Activated gamma-delta T cell treated with Interleukin-2 at 50 U/mL for 16 hours (primary cell): ENCODE measurements around the gene EFHD2.
"Not testable (repeated sequence)": the region's sequence is repeated elsewhere in the genome, so short reads cannot be mapped to it uniquely, and the experiment has no call there.

Source experiments
- DNase-seq: peaks from one replicate; pipeline ENCODE4 v3.0.0-alpha.2; 2020

EFHD2 gene, protein sequence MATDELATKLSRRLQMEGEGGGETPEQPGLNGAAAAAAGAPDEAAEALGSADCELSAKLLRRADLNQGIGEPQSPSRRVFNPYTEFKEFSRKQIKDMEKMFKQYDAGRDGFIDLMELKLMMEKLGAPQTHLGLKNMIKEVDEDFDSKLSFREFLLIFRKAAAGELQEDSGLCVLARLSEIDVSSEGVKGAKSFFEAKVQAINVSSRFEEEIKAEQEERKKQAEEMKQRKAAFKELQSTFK

DNA sequence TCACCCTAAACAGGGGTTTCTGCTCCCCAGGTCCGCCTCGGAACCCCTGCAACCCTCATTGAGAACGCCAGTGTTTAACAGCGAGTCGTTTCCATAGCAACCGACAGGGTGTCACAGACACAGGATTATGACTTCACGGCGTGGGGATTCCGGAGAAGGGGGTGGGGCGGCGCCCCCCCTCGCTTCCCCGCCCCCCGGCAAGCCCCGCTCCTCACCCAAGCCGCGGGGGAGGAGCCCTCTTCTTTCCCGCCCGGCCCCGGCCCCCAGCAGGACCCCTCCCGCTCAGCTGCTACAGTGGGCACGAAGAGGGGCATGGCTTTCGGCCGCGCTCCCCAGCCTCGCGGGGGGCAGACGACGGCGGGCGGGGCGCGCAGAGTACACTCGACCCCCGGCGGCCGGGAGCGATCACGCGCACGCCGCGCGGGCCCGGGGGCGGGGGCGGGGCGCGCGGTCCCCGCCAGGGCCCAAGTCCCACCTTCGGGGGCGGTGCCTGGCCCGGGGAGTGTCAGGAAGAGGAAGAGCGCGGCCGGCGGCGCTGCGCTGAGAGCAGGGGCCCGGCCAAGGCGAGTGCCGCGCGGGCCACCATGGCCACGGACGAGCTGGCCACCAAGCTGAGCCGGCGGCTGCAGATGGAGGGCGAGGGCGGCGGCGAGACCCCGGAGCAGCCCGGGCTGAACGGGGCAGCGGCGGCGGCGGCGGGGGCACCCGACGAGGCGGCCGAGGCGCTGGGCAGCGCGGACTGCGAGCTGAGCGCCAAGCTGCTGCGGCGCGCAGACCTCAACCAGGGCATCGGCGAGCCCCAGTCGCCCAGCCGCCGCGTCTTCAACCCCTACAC is at the start of gene EFHD2:
TSS of gene EFHD2 (plus strand) at position 501 of the 835 bp plus-strand sequence. CDS start at position 585, 84 bp downstream.
- DNase-seq = peak; percentile 77

DNA sequence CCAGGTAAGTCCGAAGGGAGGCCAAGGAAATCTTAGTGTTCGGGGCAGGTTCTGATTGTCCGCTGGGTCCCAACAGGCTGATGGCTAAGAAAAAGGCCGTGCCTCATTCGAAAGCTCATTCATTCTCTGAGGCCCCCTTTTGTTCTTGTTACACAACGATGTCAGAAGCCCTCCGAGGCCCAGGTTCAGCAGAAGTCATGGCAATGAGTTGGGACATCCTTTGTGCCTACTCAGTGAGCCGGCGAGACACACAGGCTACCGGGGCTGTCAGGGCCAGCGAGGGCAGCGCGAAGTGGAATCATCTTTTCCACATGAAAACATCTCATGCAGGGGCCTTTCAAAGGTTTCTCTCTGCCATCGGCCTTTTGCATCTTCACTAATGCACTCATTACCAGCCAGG is 49.0 kb upstream of the EFHD2 start:
- DNase-seq = no peak

DNA sequence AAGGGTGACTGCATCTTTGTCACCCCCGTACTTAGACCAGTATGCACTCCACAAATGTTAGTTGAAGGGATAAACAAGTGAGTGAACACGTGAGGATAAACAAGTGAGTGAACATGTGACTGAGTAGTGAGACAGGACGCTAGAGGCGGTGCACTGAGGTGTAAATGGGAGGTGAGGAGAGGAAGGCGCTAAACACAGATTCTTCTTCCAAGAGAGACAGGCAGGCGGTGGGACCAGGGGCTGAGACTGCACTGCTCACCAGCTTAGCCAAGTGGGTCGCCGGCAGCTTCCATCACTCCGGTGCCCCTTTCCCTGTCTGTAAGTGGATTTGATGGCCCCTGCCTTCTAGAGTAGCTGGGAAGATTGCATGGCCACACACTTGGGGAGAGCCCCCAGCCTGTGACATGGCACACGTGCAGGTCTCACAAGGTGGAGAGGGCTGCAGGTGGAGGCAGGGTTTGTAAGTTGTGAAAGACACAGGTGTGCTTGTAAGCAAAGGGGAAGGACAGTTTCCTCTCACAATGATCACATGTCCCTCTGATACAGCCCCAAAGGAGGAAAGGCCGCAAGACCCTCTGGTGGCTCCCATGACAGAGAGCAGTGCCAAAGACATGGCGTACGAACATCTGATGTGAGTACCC is 47.5 kb upstream of the EFHD2 start:
- no peak for DNase-seq

DNA sequence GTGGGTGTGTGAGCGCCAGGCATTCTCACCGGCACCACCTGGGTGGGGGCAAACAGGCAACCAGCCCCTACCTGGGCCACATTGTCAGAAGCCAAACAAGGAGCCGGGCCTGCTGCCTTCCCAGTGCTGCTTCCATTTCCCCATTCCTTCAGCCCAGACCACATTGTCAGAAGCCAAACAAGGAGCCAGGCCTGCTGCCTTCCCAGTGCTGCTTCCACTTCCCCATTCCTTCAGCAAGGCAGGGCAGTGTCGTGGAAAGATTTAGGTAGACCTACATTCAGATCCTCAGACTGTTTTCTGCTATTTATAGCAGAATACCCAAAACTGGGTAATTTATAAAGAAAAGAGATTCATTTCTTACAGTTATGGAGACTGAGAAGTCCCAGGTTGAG is 47.0 kb upstream of the EFHD2 start:
- DNase-seq = no peak

DNA sequence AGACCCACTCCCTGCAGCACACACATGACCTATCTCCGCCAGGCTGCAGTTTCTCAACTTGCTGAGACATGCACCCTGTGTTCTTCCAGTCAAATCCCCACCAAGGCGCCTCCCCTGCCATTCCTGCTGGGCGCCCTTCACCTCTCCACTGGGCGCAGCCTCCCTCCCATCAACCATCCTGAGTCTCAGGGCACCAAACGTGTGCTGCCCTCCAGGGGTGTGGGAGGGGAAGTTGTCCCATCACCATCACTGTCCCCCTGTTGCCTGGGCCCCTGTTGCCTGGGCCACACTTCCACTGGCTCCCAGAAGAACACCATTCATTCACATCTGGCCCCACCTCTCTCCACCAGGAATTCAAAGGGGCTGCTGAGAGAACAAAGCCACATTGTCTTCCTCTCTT is 44.9 kb upstream of the EFHD2 start:
- no peak for DNase-seq

DNA sequence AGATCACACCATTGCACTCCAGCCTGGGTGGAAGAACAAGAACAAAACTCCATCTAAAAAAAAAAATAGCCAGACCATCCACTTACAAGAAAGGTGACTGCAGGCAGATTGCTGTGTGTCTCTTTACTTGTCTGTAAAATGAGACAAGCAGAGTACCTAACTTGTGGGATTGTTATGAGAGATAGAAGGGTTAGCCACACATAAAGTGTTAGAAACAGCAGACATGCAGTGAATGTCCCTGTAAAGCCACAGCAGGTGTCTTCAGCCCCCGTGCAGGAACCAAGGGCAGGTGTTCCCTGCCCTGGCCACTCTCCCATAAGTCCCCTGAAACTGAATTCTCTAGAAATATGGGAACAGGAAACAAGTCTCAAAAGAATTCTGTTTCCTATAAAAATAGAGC is 40.8 kb upstream of the EFHD2 start:
- DNase-seq = no peak

DNA sequence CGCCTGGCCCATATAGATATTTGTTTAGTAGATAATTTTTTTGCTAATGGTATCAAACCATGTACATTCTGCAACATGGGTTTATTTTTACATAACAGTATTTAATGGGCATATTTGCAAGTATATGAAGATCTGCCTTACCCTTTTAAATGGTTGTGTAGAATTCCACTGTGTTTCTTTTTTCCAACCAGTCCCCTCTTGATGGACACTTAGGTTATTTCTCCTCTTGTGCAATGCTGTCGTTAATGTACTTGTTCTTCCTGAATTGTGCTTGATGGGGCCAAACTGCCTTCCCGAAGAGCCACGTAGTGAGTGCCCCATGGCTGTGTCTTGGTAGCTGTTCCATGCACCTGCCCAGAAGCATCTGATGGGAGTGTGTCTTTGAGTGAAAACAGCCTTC is 39.4 kb upstream of the EFHD2 start:
- DNase-seq = no peak

DNA sequence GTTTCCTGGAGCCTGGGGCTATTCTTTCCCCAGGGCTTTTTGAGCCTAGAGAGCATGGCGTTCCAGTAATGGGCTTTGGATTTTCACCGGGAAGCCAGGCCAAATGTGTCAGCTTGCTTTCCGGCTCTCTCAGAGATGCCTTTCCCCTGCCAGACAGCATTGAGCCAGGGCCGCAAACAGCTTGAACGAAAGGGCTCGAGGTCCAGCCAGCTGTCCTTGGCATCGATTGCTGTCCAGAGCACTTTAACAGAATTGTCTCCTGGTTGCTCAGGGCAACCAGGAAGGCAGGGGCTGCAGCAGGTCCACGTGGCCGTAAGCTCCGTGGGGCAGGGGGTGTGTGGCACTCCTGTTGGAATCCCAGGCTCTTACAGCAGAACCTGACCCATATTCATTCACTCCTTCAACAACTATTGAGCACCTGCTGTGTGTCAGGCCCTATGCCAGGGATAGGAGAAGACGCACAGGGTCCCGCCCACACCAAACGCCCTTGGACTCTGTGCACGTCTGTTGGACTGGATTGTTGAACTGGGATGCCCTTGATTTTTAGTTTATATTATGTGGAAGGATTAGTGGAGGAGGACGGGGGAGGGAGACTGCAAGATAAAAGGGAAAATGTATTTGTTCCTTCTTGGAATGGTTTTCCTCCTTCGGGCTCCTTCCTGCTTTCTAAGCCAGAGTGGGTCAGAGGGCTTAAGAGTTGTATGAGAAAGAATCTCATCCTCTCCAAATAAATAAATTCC is 38.7 kb upstream of the EFHD2 start:
- DNase-seq = no peak

DNA sequence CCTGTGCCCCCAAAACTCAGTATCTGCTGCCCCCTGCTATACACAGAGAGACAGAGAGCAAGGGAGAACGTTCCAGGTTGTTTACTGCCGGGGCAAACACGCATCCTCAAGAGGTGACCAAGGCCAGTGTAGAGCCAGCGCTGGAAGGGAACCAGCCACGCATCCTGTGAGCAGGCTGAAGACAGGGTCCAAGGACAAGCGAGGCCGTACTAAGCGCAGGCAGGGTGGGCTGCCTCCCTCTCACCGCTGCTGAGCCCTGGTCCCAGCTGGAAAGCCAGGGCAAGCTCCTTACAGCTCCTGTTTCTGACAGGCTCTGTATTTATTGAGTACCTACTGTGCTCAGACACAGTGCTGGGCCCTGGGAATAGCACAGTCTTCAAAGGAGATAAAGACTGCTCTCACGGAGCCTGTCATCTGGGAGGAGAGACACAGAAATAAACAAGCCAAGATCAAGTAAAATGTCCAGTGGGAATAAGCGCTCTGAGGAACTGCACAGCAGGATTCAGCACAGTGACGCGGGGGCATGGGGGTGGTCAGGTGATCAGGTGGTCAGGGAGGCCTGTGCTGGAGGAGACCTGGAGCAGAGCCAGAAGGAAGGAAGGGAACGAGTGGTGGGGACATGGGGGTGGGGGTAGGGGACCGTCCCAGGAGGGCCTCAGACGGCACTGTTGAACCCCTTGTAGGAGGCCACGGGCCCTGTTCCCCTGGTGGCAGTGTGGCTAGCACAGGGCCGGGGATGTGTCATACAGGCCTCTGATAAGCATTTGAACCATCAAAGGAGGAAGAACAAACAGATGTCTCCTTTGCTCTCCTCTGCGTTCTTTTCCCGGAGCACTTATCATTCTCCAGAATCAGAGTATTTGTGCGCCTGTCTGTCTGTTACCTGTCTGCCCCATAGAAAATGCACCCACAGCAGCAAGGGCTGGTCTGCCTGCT is 37.8 kb upstream of the EFHD2 start:
- no peak for DNase-seq

DNA sequence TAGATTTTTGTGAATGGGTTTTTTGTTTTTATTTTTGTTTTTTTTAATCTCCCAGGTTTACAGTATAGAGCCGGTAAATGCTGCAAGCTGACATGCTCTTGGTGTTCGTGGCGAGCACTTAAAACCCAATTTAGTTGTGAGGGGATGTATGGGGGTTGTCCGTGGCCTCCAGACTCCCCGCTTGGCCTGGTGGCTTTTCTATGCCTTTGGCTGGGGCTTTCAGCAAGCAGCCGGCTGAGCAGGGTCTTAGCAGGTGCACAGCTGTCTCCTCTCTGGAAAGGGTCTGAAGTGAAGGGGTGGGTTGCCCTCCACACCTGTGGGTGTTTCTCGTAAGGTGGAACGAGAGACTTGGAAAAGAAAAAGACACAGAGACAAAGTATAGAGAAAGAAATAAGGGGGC is 31.0 kb upstream of the EFHD2 start:
- no peak for DNase-seq

DNA sequence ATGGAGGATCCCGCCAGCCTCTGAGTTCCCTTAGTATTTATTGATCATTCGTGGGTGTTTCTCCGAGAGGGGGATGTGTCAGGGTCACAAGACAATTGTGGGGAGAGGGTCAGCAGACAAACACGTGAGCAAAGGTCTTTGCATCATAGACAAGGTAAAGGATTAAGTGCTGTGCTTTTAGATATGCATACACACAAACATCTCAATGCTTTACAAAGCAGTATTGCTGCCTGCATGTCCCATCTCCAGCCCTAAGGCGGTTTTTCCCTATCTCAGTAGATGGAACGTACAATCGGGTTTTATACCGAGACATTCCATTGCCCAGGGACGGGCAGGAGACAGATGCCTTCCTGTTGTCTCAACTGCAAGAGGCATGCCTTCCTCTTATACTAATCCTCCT is 30.5 kb upstream of the EFHD2 start:
- not testable (repeated sequence) for DNase-seq

DNA sequence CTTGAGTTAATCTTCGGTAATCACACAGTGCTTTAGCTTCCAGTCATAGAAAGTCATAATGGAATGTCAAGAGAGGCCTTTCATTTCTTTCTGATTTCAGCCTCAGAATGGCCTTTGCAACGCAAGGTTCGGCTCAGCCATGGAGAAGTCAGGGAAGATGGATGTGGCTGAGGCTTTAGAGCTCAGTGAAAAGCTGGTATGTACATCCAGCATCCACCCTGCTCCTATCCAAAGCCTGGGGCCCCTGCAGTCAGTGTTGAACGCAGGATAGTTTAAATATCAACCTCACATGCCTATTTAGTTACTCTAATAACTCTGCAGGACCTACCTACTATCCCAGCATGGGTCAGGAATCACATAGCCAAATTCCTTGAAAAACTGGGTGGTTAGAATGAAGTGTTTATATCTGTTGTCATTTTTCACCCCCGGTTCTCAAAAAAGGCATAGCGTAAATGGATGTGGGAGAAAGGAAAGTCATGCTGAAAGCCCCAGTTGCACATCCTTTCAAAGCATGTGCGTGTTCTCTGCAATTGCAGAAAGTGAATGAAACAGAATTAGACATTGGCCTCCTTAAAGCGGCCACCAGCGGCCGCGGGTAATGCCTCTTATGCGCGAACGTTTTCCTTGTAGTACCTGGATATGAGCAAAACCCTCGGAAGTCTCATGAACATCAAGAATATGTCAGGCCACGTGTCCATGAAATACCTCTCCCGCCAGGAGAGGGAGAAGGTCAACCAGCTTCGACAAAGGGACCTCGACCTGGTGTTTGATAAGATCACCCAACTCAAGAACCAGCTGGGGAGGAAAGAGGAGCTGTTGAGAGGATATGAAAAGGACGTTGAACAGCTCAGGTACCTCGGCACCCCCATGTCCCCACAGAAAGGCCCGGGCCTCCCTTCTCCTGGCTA is 28.8 kb upstream of the EFHD2 start:
- no peak for DNase-seq

DNA sequence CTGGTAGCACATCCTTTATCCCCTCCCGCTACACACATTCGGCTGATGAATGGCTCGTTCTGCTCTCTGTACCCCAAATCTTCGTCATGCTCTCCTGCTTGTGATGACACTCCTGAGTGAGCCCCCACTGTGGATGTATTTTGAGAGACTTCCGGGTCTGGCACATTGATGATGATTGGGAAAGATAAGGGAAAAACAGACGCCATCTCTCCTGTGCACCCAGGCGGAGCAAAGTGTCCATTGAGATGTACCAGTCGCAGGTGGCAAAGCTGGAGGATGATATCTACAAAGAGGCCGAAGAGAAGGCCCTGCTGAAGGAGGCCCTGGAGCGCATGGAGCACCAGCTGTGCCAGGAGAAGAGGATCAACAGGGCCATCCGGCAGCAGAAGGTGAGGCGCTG is 27.9 kb upstream of the EFHD2 start:
- no peak for DNase-seq

DNA sequence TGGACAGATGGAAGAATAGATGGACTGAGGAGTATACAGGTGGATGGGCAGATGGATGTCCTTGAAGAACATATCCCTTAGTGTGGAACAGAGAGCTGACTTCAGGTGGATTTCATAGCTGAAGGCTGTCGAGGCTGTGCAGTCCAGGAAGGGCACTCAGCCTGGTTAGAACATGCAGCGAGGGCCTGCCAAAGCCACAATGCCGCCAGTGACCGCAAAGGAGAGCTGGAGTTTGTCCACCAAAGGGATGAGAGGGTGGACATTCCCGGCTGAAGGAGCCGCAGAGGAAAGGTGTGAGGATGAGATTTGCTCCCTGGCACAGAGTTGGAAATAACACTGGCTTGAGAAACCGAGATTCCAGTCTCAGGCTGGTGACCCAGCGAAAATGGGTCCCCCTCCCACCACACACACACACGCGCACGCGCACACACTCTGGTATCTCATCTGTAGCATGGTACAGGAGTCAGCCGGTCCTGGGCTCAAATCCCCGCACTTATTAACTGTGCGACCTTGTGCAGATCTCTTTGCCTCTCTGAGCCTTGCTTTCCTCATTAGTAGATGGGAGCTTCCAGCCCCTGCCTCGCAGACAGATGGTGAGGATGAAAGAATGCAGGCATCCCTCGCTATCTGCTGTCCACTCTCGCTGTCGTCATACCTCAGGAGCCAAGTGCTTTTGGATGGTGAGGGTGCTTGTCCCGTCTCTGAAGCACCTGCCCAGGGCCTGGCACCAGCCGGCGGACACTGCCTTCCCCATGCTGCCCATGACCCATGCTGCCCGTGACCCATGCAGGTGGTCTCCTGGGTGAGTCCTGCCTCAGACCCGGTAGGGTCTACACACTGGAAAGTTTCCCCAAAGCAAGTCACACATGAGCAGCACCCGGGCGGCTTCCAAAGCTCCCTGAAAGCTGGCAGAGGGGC is 26.8 kb upstream of the EFHD2 start:
- no peak for DNase-seq

DNA sequence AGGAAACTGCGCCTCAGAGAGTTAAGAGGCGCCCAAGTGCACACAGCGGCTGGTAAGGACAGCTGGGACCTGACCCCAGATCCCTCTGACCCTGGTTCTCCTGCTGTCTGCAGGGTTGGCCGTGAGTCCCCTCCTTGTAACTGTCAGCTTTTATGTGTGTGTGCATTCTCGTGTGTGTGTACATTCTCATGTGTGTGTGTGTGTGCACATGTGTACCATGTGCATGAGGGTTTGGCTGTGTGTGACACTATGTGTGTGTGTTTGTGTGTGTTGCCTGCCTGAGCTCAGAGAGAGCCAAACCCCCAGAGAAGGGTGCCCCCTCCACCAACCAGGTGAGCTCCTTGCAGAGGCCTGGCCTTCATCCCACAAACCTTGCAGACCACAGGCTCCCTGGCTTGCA is 25.9 kb upstream of the EFHD2 start:
- no peak for DNase-seq

DNA sequence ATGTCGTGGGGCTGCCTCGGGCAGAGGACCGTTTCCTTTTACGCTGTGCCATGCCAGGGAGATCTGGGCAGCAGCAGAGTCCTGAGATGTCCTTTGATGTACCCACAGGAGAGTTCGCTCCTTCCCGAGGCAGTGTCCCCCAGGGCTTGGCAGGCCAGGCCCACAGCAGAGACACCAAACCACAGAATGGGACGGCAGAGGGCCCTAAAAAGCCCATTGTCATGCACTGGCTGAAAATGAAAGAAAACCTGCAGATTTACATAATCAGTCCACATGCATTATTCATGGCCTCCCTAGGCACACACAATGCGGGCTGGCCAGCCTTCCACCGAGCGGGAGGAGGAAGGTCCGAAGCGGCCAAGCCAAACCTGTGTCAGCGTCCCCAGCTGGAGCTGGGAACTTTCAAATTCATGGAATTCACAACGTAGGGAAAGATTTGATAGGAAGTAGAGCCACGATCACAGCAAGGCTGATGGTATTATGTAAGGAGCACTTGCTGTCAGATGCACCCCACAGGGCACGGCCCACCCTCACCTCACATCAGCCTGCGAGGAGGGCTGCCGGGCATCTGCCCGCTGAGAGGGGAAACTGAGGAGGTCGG is 25.3 kb upstream of the EFHD2 start:
- no peak for DNase-seq

DNA sequence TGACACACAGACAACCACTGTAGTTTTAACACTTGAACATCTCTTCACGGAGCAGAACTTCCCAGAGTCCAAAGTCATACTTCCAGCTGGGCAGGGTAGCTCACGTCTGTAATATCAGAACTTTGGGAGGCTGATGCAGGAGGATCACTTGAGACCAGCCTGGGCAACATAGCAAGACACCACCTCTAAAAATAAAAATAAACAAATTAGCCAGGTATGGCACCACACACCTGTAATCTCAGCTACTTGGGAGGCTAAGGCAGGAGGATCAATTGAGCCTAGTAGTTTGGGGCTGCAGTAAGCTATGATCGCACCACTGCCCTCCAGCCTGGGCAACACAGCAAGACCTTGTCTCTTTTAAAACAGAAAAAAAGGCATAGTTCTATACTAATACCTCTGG is 24.3 kb upstream of the EFHD2 start:
- DNase-seq = no peak

DNA sequence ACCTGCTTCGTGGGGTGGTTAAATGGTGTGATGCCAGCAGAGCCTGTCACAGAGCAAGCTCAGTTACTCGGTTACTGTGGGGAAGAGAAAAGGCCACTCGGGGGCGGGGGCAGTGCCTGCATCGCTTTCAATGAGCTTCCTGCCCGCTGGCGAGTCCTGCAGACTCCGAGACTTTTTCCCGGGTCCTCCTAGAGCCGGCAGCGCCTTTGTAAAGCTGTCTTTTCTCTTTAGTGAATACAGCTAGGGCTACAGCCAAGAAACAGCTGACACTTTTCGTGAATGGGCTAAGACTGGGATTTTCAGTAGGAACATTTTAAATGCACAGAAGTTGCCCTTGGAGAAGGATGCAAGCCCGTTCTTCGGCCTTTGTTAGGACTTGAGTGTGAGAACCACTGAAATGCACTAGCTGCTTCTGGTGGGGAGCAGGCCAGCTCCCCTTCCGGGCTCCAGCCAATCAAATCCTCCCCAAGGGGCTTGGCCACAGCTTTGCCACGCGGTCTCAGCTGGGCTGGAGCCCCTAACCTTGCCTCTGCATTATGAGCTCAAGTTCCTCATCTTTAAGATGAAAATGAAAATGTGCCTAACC is 23.4 kb upstream of the EFHD2 start:
- peak; percentile 6 for DNase-seq

DNA sequence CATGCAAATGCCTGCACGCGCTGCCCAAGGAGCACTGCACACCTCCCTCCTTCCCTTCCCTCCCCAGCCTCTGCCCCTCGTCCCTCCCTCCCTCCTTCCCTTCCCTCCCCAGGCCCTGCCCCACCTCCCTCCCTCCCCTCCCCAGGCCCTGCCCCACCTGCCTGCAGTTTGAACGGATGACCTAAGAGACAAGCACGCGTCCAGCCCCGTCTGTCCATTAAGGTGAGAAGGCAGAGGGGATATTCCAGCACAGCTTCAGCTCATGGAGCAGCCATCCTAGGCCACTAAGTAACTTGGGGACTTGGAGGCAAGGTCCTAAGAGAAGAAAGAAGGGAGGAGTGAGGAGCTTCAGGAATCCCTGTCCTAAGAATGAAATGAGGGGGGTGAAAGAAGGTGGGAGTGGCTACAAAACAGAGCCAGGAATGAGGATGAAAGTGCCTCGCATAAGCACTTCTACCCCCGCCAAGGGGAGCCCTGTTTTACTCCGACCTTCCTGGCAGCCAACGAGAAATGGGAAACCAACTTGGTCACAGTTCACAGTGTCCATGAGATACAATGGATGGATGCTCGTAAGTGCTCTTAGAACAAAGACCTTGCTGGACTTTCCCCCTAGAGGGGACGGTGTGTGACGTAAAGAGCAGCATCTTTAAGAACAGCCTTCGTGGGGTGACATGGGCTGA is 21.3 kb upstream of the EFHD2 start:
- no peak for DNase-seq
